Esophagus muscularis mucosa (tissue), 4 donors: ENCODE measurements around the gene ZNF333. TPM values are rescaled to one million over a fixed set of nuclear protein-coding genes. Genes with fewer than 3 reads are reported as not detected.

Experiments
- DNase-seq: peaks from one replicate; pipeline ENCODE4 v3.0.0-alpha.2; 2017; ENCODE audit errors: extremely low spot score
- H3K27ac ChIP-seq, 4 donors: fragments of 200-600 bp; sonication (generic); replicated peaks in 1 of 4; 1 replicate in 3 of 4; 2 replicates in 1 of 4; pipeline ENCODE4 v1.5.1; 2016 to 2019; ENCODE audit warnings: mild to moderate bottlenecking in 1 of 4
- H3K27me3 ChIP-seq, 4 donors: fragments of 200-600 bp; sonication (generic); one replicate each; pipeline versions ENCODE4 v1.5.1 to v1.6.0; 2016 to 2019
- H3K36me3 ChIP-seq, 4 donors: fragments of 200-600 bp; sonication (generic); one replicate each; pipeline ENCODE4 v1.5.1; 2016 to 2019
- H3K4me1 ChIP-seq, 4 donors: fragments of 200-600 bp; sonication (generic); one replicate each; pipeline ENCODE4 v1.5.1; 2016 to 2019
- H3K4me3 ChIP-seq, 4 donors: fragments of 200-600 bp; sonication (generic); 1 replicate in 2 of 4; 2 replicates in 2 of 4; pipeline ENCODE4 v1.5.1; 2016 to 2019; ENCODE audit warnings: mild to moderate bottlenecking in 4 of 4, moderate library complexity in 1 of 4
- H3K9me3 ChIP-seq, 4 donors: fragments of 200-600 bp; sonication (generic); 1 replicate in 3 of 4; 2 replicates in 1 of 4; pipeline ENCODE4 v1.5.1; 2016 to 2019
- CTCF ChIP-seq, 3 experiments: fragments of 200-600 bp in 2 of 3; fragments of 450-650 bp in 1 of 3; sonication (generic) in 2 of 3; IDR thresholded peaks; one replicate each; pipeline ENCODE4 v1.5.1; 2017 to 2019; ENCODE audit warnings: antibody characterized with exemption in 3 of 3, mild to moderate bottlenecking in 2 of 3, moderate library complexity in 1 of 3
- EP300 ChIP-seq: sonication (generic); formaldehyde crosslinking; IDR thresholded peaks from one replicate; pipeline ENCODE4 v1.6.1; 2017; ENCODE audit warnings: antibody characterized with exemption
- POLR2A ChIP-seq: fragments of 450-650 bp; IDR thresholded peaks from one replicate; pipeline ENCODE4 v1.6.1; 2017; ENCODE audit warnings: antibody characterized with exemption, moderate library complexity, mild to moderate bottlenecking, low read depth
- POLR2AphosphoS5 ChIP-seq, 2 donors: sonication (generic); formaldehyde crosslinking; IDR thresholded peaks; one replicate each; pipeline ENCODE4 v1.6.1; 2017; ENCODE audit warnings: antibody characterized with exemption in 2 of 2
- WGBS: methylation state at CpG from one replicate; pipeline ENCODE4 v1.1.5; 2018; 5-methylcytosine and 5-hydroxymethylcytosine counted together
- intact Hi-C: fragments of 100-400 bp; cut with DNase I; formaldehyde crosslinking; loops from one replicate; pipeline ENCODE4 v1.15.1; 2023
- total RNA-seq, 4 donors: library from RNA; depleted of rRNA; stranded (reverse); fragments of >200 nt; gene quantifications; one replicate each; pipeline versions ENCODE4 v1.1.0 to v1.2.1, GENCODE V29; 2016

The ZNF333 gene
- total RNA-seq, 4 donors from 2014 or later, result 14.5 to 32.9 (median 25.4) TPM

DNA sequence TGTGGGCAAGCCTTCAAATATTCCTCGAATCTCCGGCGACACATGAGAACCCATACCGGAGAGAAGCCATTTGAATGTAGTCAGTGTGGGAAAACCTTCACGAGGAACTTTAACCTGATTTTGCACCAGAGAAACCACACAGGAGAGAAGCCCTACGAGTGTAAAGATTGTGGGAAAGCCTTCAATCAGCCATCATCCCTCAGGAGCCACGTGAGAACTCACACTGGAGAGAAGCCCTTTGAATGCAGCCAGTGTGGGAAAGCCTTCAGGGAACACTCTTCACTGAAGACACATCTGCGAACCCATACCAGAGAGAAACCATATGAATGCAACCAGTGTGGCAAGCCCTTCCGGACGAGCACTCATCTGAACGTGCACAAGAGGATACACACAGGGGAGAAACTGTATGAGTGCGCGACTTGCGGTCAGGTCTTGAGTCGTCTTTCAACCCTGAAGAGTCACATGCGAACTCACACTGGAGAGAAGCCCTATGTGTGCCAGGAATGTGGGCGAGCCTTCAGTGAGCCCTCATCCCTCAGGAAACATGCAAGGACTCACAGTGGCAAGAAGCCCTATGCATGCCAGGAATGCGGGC lies 28.8 kb downstream of the ZNF333 start:
- no peak for TF ChIP-seq EP300
- no peak overlapping the region for H3K4me3 ChIP-seq

DNA sequence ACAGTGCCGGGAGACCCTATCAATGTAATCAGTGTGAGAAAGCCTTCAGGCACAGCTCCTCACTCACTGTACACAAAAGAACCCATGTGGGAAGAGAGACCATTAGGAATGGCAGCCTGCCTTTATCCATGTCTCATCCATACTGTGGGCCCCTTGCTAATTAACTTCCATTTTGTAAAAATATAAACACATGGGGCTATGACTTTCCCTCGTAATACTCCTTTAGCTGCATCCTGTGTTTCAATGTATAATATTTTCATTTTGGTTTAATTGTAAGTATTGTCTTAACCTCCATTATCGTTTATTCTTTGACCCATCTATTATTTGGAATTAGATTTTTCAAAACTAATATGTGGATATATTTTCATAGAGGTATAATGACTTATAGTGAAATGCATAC lies 29.3 kb downstream of the ZNF333 start:
- Histone ChIP-seq H3K4me3 (no peak overlapping the region), H3K27me3 (no peaks in the 10 kb centered on the region), H3K27ac (no peak overlapping the region), H3K4me1 (no peaks in the 10 kb centered on the region), H3K36me3 (peaks cover 74 to 100% (median 90%) of the 10 kb centered on the region in 4 donors), H3K9me3 (peaks cover 14 to 100% (median 99%) of the 10 kb centered on the region in 4 donors)
- intact Hi-C loops, result no loop called here
- WGBS, result 100% methylated on average over 3 of the region's 3 CpGs
- TF ChIP-seq POLR2AphosphoS5 (IDR thresholded peaks at IDR 0.05) (no peak), CTCF (IDR thresholded peaks at IDR 0.05) (no peak)
- no peak for DNase-seq

More for the DNA sequence above, 28.8 kb downstream of the ZNF333 start:
- no peak for DNase-seq
- H3K27me3 ChIP-seq, result no peaks in the 10 kb centered on the region
- WGBS, result 93% methylated on average over 18 of the region's 18 CpGs
- H3K4me1 ChIP-seq, result no peaks in the 10 kb centered on the region
- peaks cover 79 to 100% (median 90%) of the 10 kb centered on the region in 4 donors for H3K36me3 ChIP-seq
- H3K27ac ChIP-seq, result no peak overlapping the region
- peaks cover 14 to 100% (median 97%) of the 10 kb centered on the region in 4 donors for H3K9me3 ChIP-seq
- intact Hi-C loops, result no loop called here

- H3K27ac ChIP-seq, result no peak overlapping the region
- peaks cover 14 to 100% (median 97%) of the 10 kb centered on the region in 4 donors for H3K9me3 ChIP-seq
- H3K27me3 ChIP-seq, result no peaks in the 10 kb centered on the region
- 76% methylated on average over 2 of the region's 2 CpGs for WGBS
- no peaks in the 10 kb centered on the region for H3K4me1 ChIP-seq
- peaks cover 44 to 78% (median 62%) of the 10 kb centered on the region in 4 donors for H3K36me3 ChIP-seq
- intact Hi-C loops, result no loop called here
- no peak overlapping the region for H3K4me3 ChIP-seq
- DNase-seq, result no peak
- TF ChIP-seq CTCF (IDR thresholded peaks at IDR 0.05) (no peak), POLR2AphosphoS5 (IDR thresholded peaks at IDR 0.05) (no peak), EP300 (no peak), POLR2A (no peak)
Measured at GRCh38 chr19:14722127-14722526, 32.3 kb downstream of the ZNF333 start.

DNA sequence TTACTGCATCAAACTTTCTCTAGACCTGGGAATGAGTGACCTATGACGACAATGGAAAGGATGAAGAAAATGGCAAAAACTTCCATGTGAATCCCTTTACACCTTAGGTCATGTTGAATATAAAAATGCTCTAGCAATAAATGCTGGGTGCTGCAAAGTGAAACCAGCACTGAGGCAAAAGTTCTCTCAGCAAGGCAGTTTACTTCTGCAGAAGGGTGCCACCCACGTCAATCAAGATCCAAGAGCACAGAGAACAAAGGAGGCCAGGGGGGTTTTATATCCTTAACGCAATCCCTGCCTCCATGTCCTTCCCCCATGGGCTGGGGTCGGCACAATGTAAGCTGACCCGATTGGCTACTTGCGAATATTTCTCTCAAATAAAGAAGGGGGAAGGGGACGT lies 38.7 kb downstream of the ZNF333 start:
- intact Hi-C loops, result no loop called here
- H3K9me3 ChIP-seq, result peaks cover 0 to 69% (median 62%) of the 10 kb centered on the region in 4 donors
- no peak overlapping the region for H3K4me3 ChIP-seq
- TF ChIP-seq EP300 (no peak), POLR2AphosphoS5 (IDR thresholded peaks at IDR 0.05) (no peak), POLR2A (no peak), CTCF (IDR thresholded peaks at IDR 0.05) (no peak)
- peaks cover 0 to 18% (median 9%) of the 10 kb centered on the region in 4 donors for H3K36me3 ChIP-seq
- no peaks in the 10 kb centered on the region for H3K27me3 ChIP-seq
- no peaks in the 10 kb centered on the region for H3K4me1 ChIP-seq
- no peak for DNase-seq
- 85% methylated on average over 7 of the region's 7 CpGs for WGBS
- H3K27ac ChIP-seq, result no peak overlapping the region

GRCh38 chr19:14731200-14731599 lies 41.4 kb downstream of the ZNF333 start:
- Histone ChIP-seq H3K4me1 (no peaks in the 10 kb centered on the region), H3K9me3 (peaks cover 0 to 42% (median 36%) of the 10 kb centered on the region in 4 donors), H3K27me3 (no peaks in the 10 kb centered on the region), H3K36me3 (peaks cover 0 to 4% (median 1%) of the 10 kb centered on the region in 4 donors), H3K27ac (no peak overlapping the region), H3K4me3 (no peak overlapping the region)
- no peak for TF ChIP-seq EP300
- no peak for TF ChIP-seq POLR2AphosphoS5 (IDR thresholded peaks at IDR 0.05)
- no peak for TF ChIP-seq CTCF (IDR thresholded peaks at IDR 0.05)
- no peak for TF ChIP-seq POLR2A
- intact Hi-C loops, result no loop called here
- DNase-seq, result no peak
- WGBS, result 72% methylated on average over 10 of the region's 10 CpGs
